Neural crest cell (in vitro differentiated cells): ENCODE results near the gene GOLGA6A. TPM values are rescaled to one million over a fixed set of nuclear protein-coding genes. Genes with fewer than 3 reads are reported as not detected.
"Not testable (repeated sequence)": the region's sequence is repeated elsewhere in the genome, so short reads cannot be mapped to it uniquely, and the experiment has no call there.

Experiments
- DNase-seq: peaks from one replicate; pipeline ENCODE4 v3.0.0; 2021; ENCODE audit warnings: low read depth, mixed read lengths, low spot score
- H3K27ac Mint-ChIP-seq: one replicate; pipeline ENCODE4 v1.8.0; 2021; ENCODE audit warnings: mild to moderate bottlenecking, mixed read lengths; ENCODE audit not compliant: unreplicated experiment
- H3K27me3 Mint-ChIP-seq: 2 replicates; pipeline ENCODE4 v1.8.0; 2021; ENCODE audit warnings: low read depth, mild to moderate bottlenecking, mixed read lengths
- H3K36me3 Mint-ChIP-seq: 2 replicates; pipeline ENCODE4 v1.8.0; 2021; ENCODE audit warnings: low read depth, mild to moderate bottlenecking, mixed read lengths
- H3K4me1 Mint-ChIP-seq: 2 replicates; pipeline ENCODE4 v1.8.0; 2021; ENCODE audit warnings: mixed read lengths
- H3K4me3 Mint-ChIP-seq: one replicate; pipeline ENCODE4 v1.8.0; 2021; ENCODE audit warnings: mild to moderate bottlenecking, mixed read lengths
- H3K9me3 Mint-ChIP-seq: 2 replicates; pipeline ENCODE4 v1.8.0; 2021; ENCODE audit warnings: mixed read lengths
- CTCF ChIP-seq: fragments of 200-600 bp; sonication (generic); conservative IDR thresholded peaks from 2 replicates; pipeline ENCODE4 v1.5.0; 2021; ENCODE audit warnings: antibody characterized with exemption, mild to moderate bottlenecking
- total RNA-seq: library from RNA; stranded (reverse); gene quantifications from 2 replicates; pipeline ENCODE4 v1.2.1, GENCODE V29; 2021

The GOLGA6A gene
- total RNA-seq, 1 donor from 2014 or later = not detected

- no peak for TF ChIP-seq CTCF
- no peak for DNase-seq
- H3K4me1 Mint-ChIP-seq = peaks cover 20% of the 10 kb centered on the region
- no peaks in the 10 kb centered on the region for H3K36me3 Mint-ChIP-seq
- no peaks in the 10 kb centered on the region for H3K9me3 Mint-ChIP-seq
- H3K27me3 Mint-ChIP-seq = peaks cover 18% of the 10 kb centered on the region
- H3K4me3 Mint-ChIP-seq = no peak overlapping the region
- no peak overlapping the region for H3K27ac Mint-ChIP-seq
Measured at GRCh38 chr15:74120426-74120825, 38.1 kb upstream of the GOLGA6A start.

GRCh38 chr15:74109713-74110112, 27.4 kb upstream of the GOLGA6A start:
- DNase-seq = no peak
- H3K27me3 Mint-ChIP-seq = peaks cover 5% of the 10 kb centered on the region
- no peak for TF ChIP-seq CTCF
- H3K36me3 Mint-ChIP-seq = no peaks in the 10 kb centered on the region
- no peaks in the 10 kb centered on the region for H3K4me1 Mint-ChIP-seq
- H3K9me3 Mint-ChIP-seq = no peaks in the 10 kb centered on the region
- H3K4me3 Mint-ChIP-seq = no peak overlapping the region
- H3K27ac Mint-ChIP-seq = no peak overlapping the region

DNA sequence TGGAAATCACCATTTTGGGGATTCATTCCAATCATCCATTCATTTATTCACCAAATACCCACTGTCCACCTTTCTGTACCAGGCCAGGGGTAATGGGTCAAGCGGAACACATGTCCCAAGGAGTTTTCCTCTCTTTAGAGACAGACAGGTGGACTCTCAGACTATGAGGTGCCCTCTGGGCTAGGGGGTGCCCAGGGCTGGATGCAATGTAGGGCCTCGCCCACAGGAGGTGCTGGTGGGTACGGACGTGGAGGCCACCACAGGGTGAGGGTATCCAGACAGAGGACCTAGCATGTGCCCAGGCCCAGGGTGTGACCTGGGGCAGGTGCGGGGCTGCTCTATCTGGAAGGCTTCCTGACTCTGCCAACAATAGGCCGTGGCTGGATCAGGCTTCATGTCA, 26.3 kb upstream of the GOLGA6A start:
- H3K4me1 Mint-ChIP-seq, H3K27me3 Mint-ChIP-seq, H3K36me3 Mint-ChIP-seq: not testable (repeated sequence)

GRCh38 chr15:74108111-74108510, 25.8 kb upstream of the GOLGA6A start:
- no peaks in the 10 kb centered on the region for H3K36me3 Mint-ChIP-seq
- H3K9me3 Mint-ChIP-seq = no peaks in the 10 kb centered on the region
- no peak overlapping the region for H3K27ac Mint-ChIP-seq
- H3K4me1 Mint-ChIP-seq = no peaks in the 10 kb centered on the region
- H3K4me3 Mint-ChIP-seq = no peak overlapping the region
- H3K27me3 Mint-ChIP-seq = peaks cover 3% of the 10 kb centered on the region
- DNase-seq = no peak
- no peak for TF ChIP-seq CTCF

More for the DNA sequence above, 26.3 kb upstream of the GOLGA6A start:
- not testable (repeated sequence) for H3K9me3 Mint-ChIP-seq, H3K27ac Mint-ChIP-seq, DNase-seq, H3K4me3 Mint-ChIP-seq
- TF ChIP-seq CTCF = peak; percentile 34

GRCh38 chr15:74099963-74100733, 17.8 kb upstream of the GOLGA6A start:
- not testable (repeated sequence) for H3K36me3 Mint-ChIP-seq, H3K4me1 Mint-ChIP-seq, H3K9me3 Mint-ChIP-seq, H3K27me3 Mint-ChIP-seq
- peak; percentile 88 for DNase-seq
- peak overlapping the region; percentile 92 for H3K4me3 Mint-ChIP-seq
- peak overlapping the region; percentile 97 for H3K27ac Mint-ChIP-seq

GRCh38 chr15:74096753-74097474, 14.6 kb upstream of the GOLGA6A start:
- not testable (repeated sequence) for DNase-seq, H3K27ac Mint-ChIP-seq, H3K4me1 Mint-ChIP-seq, H3K4me3 Mint-ChIP-seq, H3K9me3 Mint-ChIP-seq, H3K27me3 Mint-ChIP-seq, H3K36me3 Mint-ChIP-seq

DNA sequence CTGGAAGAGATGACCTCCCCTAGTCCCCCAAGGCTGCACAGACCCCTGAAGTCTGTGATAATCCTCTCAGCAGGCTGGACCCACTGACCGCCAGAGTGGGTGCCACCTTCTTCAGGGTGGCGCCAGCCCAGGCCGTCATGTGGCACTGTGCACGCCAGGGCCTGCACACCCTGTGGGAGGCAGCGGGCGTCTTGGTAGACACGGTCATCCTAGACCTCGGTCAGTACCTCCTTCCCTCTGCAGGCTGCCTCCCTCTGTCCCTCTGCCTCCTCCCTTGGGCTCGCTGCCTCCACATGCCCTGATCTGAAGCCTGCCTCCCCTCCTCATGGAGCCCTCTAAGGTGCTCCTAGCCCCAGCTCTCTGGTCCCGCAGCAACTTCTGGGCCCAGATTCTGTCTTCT, 13.3 kb upstream of the GOLGA6A start:
- H3K9me3 Mint-ChIP-seq, H3K27ac Mint-ChIP-seq, H3K4me1 Mint-ChIP-seq, DNase-seq, H3K27me3 Mint-ChIP-seq, H3K36me3 Mint-ChIP-seq, H3K4me3 Mint-ChIP-seq: not testable (repeated sequence)

DNA sequence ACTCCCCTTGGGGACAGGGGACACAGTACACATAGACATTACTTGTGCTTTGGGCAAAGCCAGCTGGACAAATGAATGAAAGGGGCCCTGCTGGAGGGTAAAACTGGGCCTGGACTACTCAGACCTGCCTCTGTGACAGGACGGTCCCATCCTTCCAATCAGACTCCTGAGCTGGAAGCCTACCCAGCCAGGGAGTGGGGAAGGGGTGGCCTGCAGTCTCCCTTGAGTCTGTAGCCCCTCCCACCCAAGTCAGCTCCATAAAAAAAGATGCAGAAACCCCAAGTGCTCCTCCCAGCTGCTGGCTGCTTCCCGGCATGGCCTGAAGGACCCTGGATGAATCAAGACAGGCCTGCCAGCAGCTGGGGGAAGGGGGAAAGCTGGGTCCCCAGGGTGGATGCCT, 12.2 kb upstream of the GOLGA6A start:
- not testable (repeated sequence) for H3K27me3 Mint-ChIP-seq

GRCh38 chr15:74075781-74076180, 6.6 kb downstream of the GOLGA6A start:
- not testable (repeated sequence) for H3K27ac Mint-ChIP-seq, H3K36me3 Mint-ChIP-seq, H3K4me3 Mint-ChIP-seq, H3K27me3 Mint-ChIP-seq, DNase-seq, H3K9me3 Mint-ChIP-seq, H3K4me1 Mint-ChIP-seq

More for the DNA sequence above, 12.2 kb upstream of the GOLGA6A start:
- not testable (repeated sequence) for H3K9me3 Mint-ChIP-seq, DNase-seq, H3K4me1 Mint-ChIP-seq, H3K4me3 Mint-ChIP-seq, H3K36me3 Mint-ChIP-seq, H3K27ac Mint-ChIP-seq
